MCF 10A (cell line): ENCODE measurements around the gene SEMA7A. TPM values are rescaled to one million over a fixed set of nuclear protein-coding genes. Genes with fewer than 3 reads are reported as not detected.

Experiments used
- BruUV-seq: library from RNA; stranded (reverse); fragments of 400-500 nt; replicated peaks from 2 replicates; lab custom pipeline; 2021; lab: Mats Ljungman, UMichigan
- CTCF ChIA-PET: fragments of 300-600 bp; sonication (Branson Sonifier 250); formaldehyde crosslinking; extraction: SDS; loops from one replicate; lab custom pipeline; 2021; ENCODE audit warnings: antibody characterized with exemption, inconsistent platforms; lab: Yijun Ruan, JAX
- POLR2A ChIA-PET: fragments of 300-600, 350-650 bp; sonication (Branson Sonifier 250); formaldehyde crosslinking; extraction: SDS; loops from one replicate; lab custom pipeline; 2020; ENCODE audit warnings: antibody characterized with exemption, inconsistent platforms; lab: Yijun Ruan, JAX
- DNase-seq: peaks from one replicate; pipeline ENCODE4 v3.0.0-alpha.2; 2018; ENCODE audit not compliant: unreplicated experiment
- H3K27ac Mint-ChIP-seq: one replicate; pipeline ENCODE4 v1.8.0; 2022; ENCODE audit warnings: mild to moderate bottlenecking, low read depth, mixed read lengths; ENCODE audit not compliant: unreplicated experiment
- H3K27me3 Mint-ChIP-seq: one replicate; pipeline ENCODE4 v1.8.0; 2022; ENCODE audit warnings: mixed read lengths; ENCODE audit not compliant: insufficient read depth, unreplicated experiment
- H3K36me3 Mint-ChIP-seq: one replicate; pipeline ENCODE4 v1.8.0; 2022; ENCODE audit warnings: mild to moderate bottlenecking, moderate library complexity, mixed read lengths; ENCODE audit not compliant: insufficient read depth, unreplicated experiment
- H3K4me1 Mint-ChIP-seq: one replicate; pipeline ENCODE4 v1.8.0; 2022; ENCODE audit warnings: mixed read lengths; ENCODE audit not compliant: insufficient read depth, unreplicated experiment
- H3K4me3 Mint-ChIP-seq: one replicate; pipeline ENCODE4 v1.8.0; 2022; ENCODE audit warnings: mild to moderate bottlenecking, moderate library complexity, mixed read lengths; ENCODE audit not compliant: unreplicated experiment
- H3K9me3 Mint-ChIP-seq: one replicate; pipeline ENCODE4 v1.8.0; 2022; ENCODE audit warnings: mixed read lengths; ENCODE audit not compliant: unreplicated experiment
- intact Hi-C: fragments of 100-400 bp; cut with micrococcal nuclease; formaldehyde crosslinking; loops from 2 replicates; pipeline ENCODE4 v1.14.1; 2022
- total RNA-seq: library from RNA; stranded (reverse); gene quantifications from 2 replicates; pipeline ENCODE4 v1.2.3, GENCODE V29; 2022
- TF ChIP-seq, protein P1 (sequence below): fragments of 200-600 bp; IDR thresholded peaks from one replicate; pipeline ENCODE4 v1.8.0; 2022; ENCODE audit warnings: antibody characterized with exemption, mild to moderate bottlenecking; ENCODE audit not compliant: unreplicated experiment

SEMA7A gene
- total RNA-seq, 1 experiment from 2014 or later = 1.6 TPM

DNA sequence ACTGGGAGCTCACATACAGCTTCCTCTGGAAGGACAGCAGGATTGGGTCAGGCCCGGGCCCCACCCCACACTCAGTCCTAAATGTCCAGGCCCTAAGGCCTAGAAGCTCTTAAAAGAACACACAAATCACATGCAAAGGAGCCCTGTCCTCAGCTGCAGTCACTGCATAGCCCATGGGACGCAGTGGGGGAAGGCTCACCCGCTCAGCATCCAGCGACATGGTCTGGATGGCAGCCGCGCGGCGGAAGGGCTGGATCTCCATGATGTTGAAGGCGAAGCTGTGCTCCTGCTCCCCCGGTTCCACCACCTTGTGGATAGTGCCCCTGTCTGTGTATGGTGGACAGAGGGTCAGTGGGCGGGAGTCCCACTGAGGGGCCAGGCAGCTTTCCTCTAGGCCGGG lies 22.1 kb downstream of the SEMA7A start:
- BruUV-seq = no TSS peak
- POLR2A ChIA-PET = no interaction called here
- Mint-ChIP-seq H3K4me1 (peaks cover 17% of the 10 kb centered on the region), H3K4me3 (no peak overlapping the region), H3K27me3 (no peaks in the 10 kb centered on the region), H3K9me3 (no peaks in the 10 kb centered on the region), H3K27ac (no peak overlapping the region), H3K36me3 (peaks cover 4% of the 10 kb centered on the region)
- CTCF ChIA-PET = no interaction called here
- TF ChIP-seq, protein P1, sequence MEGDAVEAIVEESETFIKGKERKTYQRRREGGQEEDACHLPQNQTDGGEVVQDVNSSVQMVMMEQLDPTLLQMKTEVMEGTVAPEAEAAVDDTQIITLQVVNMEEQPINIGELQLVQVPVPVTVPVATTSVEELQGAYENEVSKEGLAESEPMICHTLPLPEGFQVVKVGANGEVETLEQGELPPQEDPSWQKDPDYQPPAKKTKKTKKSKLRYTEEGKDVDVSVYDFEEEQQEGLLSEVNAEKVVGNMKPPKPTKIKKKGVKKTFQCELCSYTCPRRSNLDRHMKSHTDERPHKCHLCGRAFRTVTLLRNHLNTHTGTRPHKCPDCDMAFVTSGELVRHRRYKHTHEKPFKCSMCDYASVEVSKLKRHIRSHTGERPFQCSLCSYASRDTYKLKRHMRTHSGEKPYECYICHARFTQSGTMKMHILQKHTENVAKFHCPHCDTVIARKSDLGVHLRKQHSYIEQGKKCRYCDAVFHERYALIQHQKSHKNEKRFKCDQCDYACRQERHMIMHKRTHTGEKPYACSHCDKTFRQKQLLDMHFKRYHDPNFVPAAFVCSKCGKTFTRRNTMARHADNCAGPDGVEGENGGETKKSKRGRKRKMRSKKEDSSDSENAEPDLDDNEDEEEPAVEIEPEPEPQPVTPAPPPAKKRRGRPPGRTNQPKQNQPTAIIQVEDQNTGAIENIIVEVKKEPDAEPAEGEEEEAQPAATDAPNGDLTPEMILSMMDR = no peak
- intact Hi-C loops = no loop called here
- no peak for DNase-seq

DNA sequence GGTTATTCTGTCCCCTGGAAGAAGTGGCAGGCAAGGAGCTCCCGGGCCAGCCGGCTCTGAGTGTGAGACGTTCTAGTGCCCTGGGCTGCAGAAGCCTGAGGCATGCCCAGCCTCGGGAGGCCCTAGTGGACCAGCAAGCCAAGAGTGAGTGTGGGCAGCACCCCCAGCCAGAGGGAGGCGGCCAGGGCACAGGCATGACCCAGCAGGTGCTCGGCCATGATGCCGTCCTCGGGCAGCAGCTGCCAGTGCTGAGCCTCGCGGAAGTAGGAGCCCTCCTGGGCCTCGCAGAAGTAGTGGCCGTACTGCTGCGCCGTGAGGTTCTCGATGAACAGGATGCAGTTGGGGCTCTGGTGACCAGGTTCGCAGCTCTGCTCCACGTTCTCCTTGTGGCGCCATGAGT lies 23.3 kb downstream of the SEMA7A start:
- H3K4me1 Mint-ChIP-seq = peaks cover 17% of the 10 kb centered on the region
- no peaks in the 10 kb centered on the region for H3K27me3 Mint-ChIP-seq
- ChIA-PET POLR2A (no interaction called here), CTCF (interaction anchor here (0.6 to 1.0 kb wide), 2 partner anchors 17 to 62 kb away, joined by 3 read pairs; no protein-coding TSS in a partner anchor)
- H3K4me3 Mint-ChIP-seq = no peak overlapping the region
- H3K27ac Mint-ChIP-seq = no peak overlapping the region
- TF ChIP-seq, protein P1 = no peak
- BruUV-seq = no TSS peak
- H3K9me3 Mint-ChIP-seq = no peaks in the 10 kb centered on the region
- peaks cover 4% of the 10 kb centered on the region for H3K36me3 Mint-ChIP-seq
- intact Hi-C loops = no loop called here
- DNase-seq = no peak

DNA sequence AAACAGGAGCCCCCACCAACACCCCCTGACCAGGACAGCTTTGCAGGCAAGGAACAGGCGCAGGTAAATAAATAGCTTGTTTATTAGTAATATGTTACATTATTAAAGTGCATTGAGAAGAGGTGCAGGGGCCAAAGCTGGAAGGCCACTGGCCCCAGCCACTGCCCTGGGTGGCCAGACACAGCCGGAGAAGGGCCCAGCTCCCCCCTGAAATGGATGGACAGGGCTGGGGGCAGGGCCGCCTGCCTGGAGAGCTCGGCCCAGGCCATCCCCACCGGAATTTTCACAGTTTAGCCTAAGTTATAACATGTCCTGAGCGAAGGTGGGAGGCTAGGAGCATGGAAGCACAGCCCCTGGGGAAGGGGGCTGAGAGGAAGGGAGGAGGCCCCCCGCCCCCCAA lies 24.5 kb downstream of the SEMA7A start:
- H3K9me3 Mint-ChIP-seq = no peaks in the 10 kb centered on the region
- peaks cover 4% of the 10 kb centered on the region for H3K36me3 Mint-ChIP-seq
- POLR2A ChIA-PET = interaction anchor here (0.6 kb wide), 1 partner anchor 133 kb away, joined by 3 read pairs; no protein-coding TSS in a partner anchor
- intact Hi-C loops = no loop called here
- CTCF ChIA-PET = no interaction called here
- H3K4me1 Mint-ChIP-seq = peaks cover 17% of the 10 kb centered on the region
- TF ChIP-seq, protein P1 = no peak
- H3K27me3 Mint-ChIP-seq = no peaks in the 10 kb centered on the region
- no peak overlapping the region for H3K4me3 Mint-ChIP-seq
- no peak for DNase-seq
- BruUV-seq = no TSS peak
- H3K27ac Mint-ChIP-seq = no peak overlapping the region

DNA sequence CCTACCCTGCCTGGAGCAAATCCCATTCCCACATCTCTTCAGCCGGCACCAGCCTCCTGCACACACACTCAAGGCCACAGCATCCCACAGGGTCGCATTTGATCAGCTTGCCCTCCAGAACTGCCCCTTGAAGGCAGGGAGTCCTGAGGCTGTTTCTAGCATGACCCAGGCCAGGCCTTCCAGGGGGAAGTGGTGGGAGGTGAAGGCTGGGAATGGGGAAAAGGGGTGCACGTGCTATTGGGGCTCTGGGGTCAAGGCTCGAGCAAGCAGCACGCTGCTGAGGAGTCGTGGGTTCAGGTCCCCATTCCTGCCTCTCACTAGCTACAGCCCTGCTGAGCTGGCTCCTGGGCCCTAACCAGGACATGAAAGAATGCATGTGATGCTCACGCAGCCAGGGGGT lies 24.9 kb downstream of the SEMA7A start:
- H3K27ac Mint-ChIP-seq = no peak overlapping the region
- TF ChIP-seq, protein P1 = no peak
- peaks cover 4% of the 10 kb centered on the region for H3K36me3 Mint-ChIP-seq
- no peaks in the 10 kb centered on the region for H3K27me3 Mint-ChIP-seq
- DNase-seq = no peak
- intact Hi-C loops = no loop called here
- ChIA-PET POLR2A (interaction anchor here (0.6 kb wide), 2 partner anchors 134 to 375 kb away, joined by 3 read pairs; no protein-coding TSS in a partner anchor), CTCF (no interaction called here)
- no peak overlapping the region for H3K4me3 Mint-ChIP-seq
- H3K4me1 Mint-ChIP-seq = peaks cover 17% of the 10 kb centered on the region
- no TSS peak for BruUV-seq
- H3K9me3 Mint-ChIP-seq = no peaks in the 10 kb centered on the region
